Stimulated activated CD4-positive, alpha-beta T cell treated with anti-CD3 and anti-CD28 coated beads, Interleukin-4, amount 100 ng/mL, for 24 hours (primary cell): ENCODE results near the gene SPRY1.
A peak's percentile ranks its signal among the peaks of the same experiment; 100 is the strongest.

Experiments used
- DNase-seq: peaks from one replicate; pipeline ENCODE4 v3.0.0-alpha.2; 2020

The SPRY1 gene

GRCh38 chr4:123396307-123397143 is at the start of gene SPRY1:
TSS of gene SPRY1 (plus strand) at chr4:123396795. CDS start at chr4:123401592, 4,797 bp downstream.
- DNase-seq: peak; percentile 77

GRCh38 chr4:123346951-123347350 is 49.6 kb upstream of the SPRY1 start:
- DNase-seq: no peak

- no peak for DNase-seq
Observed at GRCh38 chr4:123348946-123349345, 47.6 kb upstream of the SPRY1 start.

GRCh38 chr4:123349421-123350190 is 47.0 kb upstream of the SPRY1 start:
- DNase-seq: no peak

GRCh38 chr4:123350191-123350544 is 46.4 kb upstream of the SPRY1 start:
- no peak for DNase-seq

- no peak for DNase-seq
Observed at GRCh38 chr4:123350726-123351125, 45.9 kb upstream of the SPRY1 start.

GRCh38 chr4:123351713-123352112 is 44.9 kb upstream of the SPRY1 start:
- DNase-seq: no peak

GRCh38 chr4:123352240-123352945 is 44.2 kb upstream of the SPRY1 start:
- no peak for DNase-seq

- no peak for DNase-seq
Observed at GRCh38 chr4:123352966-123353365, 43.6 kb upstream of the SPRY1 start.

GRCh38 chr4:123353656-123354055 is 42.9 kb upstream of the SPRY1 start:
- DNase-seq: no peak

- DNase-seq: no peak
Observed at GRCh38 chr4:123354701-123355100, 41.9 kb upstream of the SPRY1 start.

GRCh38 chr4:123356921-123357320 is 39.7 kb upstream of the SPRY1 start:
- no peak for DNase-seq

GRCh38 chr4:123359449-123360315 is 36.9 kb upstream of the SPRY1 start:
- DNase-seq: no peak

- no peak for DNase-seq
Observed at GRCh38 chr4:123361195-123361861, 35.3 kb upstream of the SPRY1 start.

GRCh38 chr4:123362103-123362502 is 34.5 kb upstream of the SPRY1 start:
- DNase-seq: no peak

GRCh38 chr4:123363729-123364128 is 32.9 kb upstream of the SPRY1 start:
- DNase-seq: no peak

- no peak for DNase-seq
Observed at GRCh38 chr4:123364906-123365305, 31.7 kb upstream of the SPRY1 start.

GRCh38 chr4:123365412-123365811 is 31.2 kb upstream of the SPRY1 start:
- DNase-seq: no peak

- DNase-seq: no peak
Observed at GRCh38 chr4:123366144-123366748, 30.3 kb upstream of the SPRY1 start.

GRCh38 chr4:123378794-123379193 is 17.8 kb upstream of the SPRY1 start:
- no peak for DNase-seq

- DNase-seq: no peak
Observed at GRCh38 chr4:123379392-123379791, 17.2 kb upstream of the SPRY1 start.
